Smooth muscle cell (in vitro differentiated cells): ENCODE results near the gene KRT27. TPM values are rescaled to one million over a fixed set of nuclear protein-coding genes. Genes with fewer than 3 reads are reported as not detected.

Experiments
- DNase-seq: peaks from one replicate; lab custom pipeline; 2025; ENCODE audit not compliant: unreplicated experiment; lab: John Stamatoyannopoulos, UW
- H2AFZ ChIP-seq: fragments of 200-600 bp; sonication (generic); 2 replicates; pipeline ENCODE4 v1.6.0; 2016; ENCODE audit warnings: antibody characterized with exemption, low read depth, mild to moderate bottlenecking
- H3F3A ChIP-seq: fragments of 200-600 bp; sonication (generic); 2 replicates; pipeline ENCODE4 v1.6.0; 2017; ENCODE audit warnings: antibody characterized with exemption, low read depth
- H3K27ac ChIP-seq: fragments of 200-600 bp; sonication (generic); 2 replicates; pipeline ENCODE4 v1.5.1; 2016; ENCODE audit warnings: low read depth, mild to moderate bottlenecking
- H3K27me3 ChIP-seq: fragments of 200-600 bp; sonication (generic); 2 replicates; pipeline ENCODE4 v1.6.1; 2016; ENCODE audit warnings: low read depth, mild to moderate bottlenecking
- H3K36me3 ChIP-seq: fragments of 200-600 bp; sonication (generic); 2 replicates; pipeline ENCODE4 v1.5.1; 2016; ENCODE audit warnings: low read depth
- H3K4me1 ChIP-seq: fragments of 200-600 bp; sonication (generic); 2 replicates; pipeline ENCODE4 v1.5.1; 2016; ENCODE audit warnings: low read depth
- H3K4me2 ChIP-seq: fragments of 200-600 bp; sonication (generic); 2 replicates; pipeline ENCODE4 v1.6.0; 2016; ENCODE audit warnings: mild to moderate bottlenecking
- H3K4me3 ChIP-seq: fragments of 200-600 bp; sonication (generic); 2 replicates; pipeline ENCODE4 v1.5.1; 2016; ENCODE audit warnings: mild to moderate bottlenecking
- H3K79me2 ChIP-seq: fragments of 200-600 bp; sonication (generic); 2 replicates; pipeline ENCODE4 v1.6.0; 2016; ENCODE audit warnings: low read depth, mild to moderate bottlenecking
- H3K9ac ChIP-seq: fragments of 200-600 bp; sonication (generic); 2 replicates; pipeline ENCODE4 v1.6.0; 2016; ENCODE audit warnings: low read depth
- H3K9me3 ChIP-seq: fragments of 200-600 bp; sonication (generic); replicated peaks from 2 replicates; pipeline ENCODE4 v1.5.1; 2016; ENCODE audit warnings: low read depth
- H4K20me1 ChIP-seq: fragments of 200-600 bp; sonication (generic); 2 replicates; pipeline ENCODE4 v1.6.0; 2016; ENCODE audit warnings: low read depth
- CTCF ChIP-seq: fragments of 200-600 bp; sonication (generic); IDR thresholded peaks from 2 replicates; pipeline ENCODE4 v1.5.1; 2017; ENCODE audit warnings: borderline replicate concordance, mild to moderate bottlenecking, antibody characterized with exemption; ENCODE audit not compliant: insufficient read depth, poor library complexity, severe bottlenecking
- WGBS: methylation state at CpG from one replicate; pipeline ENCODE4 v1.1.7; 2016; ENCODE audit warnings: low lambda C conversion rate; 5-methylcytosine and 5-hydroxymethylcytosine counted together
- polyA plus RNA-seq: library from polyadenylated mRNA; unstranded; fragments of >200 nt; fragmentation: Nextera tagmentation; extraction: Ambion mirVana; gene quantifications from 2 replicates; pipeline ENCODE4 v1.2.1, GENCODE V29; 2016
- total RNA-seq: library from RNA; depleted of rRNA; stranded (reverse); fragments of >200 nt; gene quantifications from 2 replicates; pipeline ENCODE4 v1.2.3, GENCODE V29; 2014

KRT27 gene
- total and polyA plus RNA-seq, 2 experiments from 2014 or later, result 0.54 to 1.1 TPM

GRCh38 chr17:40779181-40779909 lies 3.0 kb downstream of the KRT27 start:
- DNase-seq, result no peak
- Histone ChIP-seq H3K4me3 (no peak overlapping the region), H3K9me3 (no peaks in the 10 kb centered on the region), H3K79me2 (no peaks in the 10 kb centered on the region), H3K4me2 (no peak overlapping the region), H3F3A (no peaks in the 10 kb centered on the region), H3K4me1 (no peaks in the 10 kb centered on the region), H3K9ac (no peak overlapping the region), H3K27ac (no peak overlapping the region), H4K20me1 (no peaks in the 10 kb centered on the region), H3K27me3 (peaks cover 11% of the 10 kb centered on the region), H2AFZ (no peak overlapping the region), H3K36me3 (no peaks in the 10 kb centered on the region)
- TF ChIP-seq CTCF, result no peak
- WGBS, result 83% methylated on average over 37 of the region's 37 CpGs

GRCh38 chr17:40778461-40778860 lies 3.9 kb downstream of the KRT27 start:
- no peak overlapping the region for H3K9ac ChIP-seq
- no peak for TF ChIP-seq CTCF
- H3F3A ChIP-seq, result no peaks in the 10 kb centered on the region
- no peak overlapping the region for H3K27ac ChIP-seq
- no peaks in the 10 kb centered on the region for H3K9me3 ChIP-seq
- H3K4me2 ChIP-seq, result no peak overlapping the region
- H4K20me1 ChIP-seq, result no peaks in the 10 kb centered on the region
- H3K27me3 ChIP-seq, result peaks cover 15% of the 10 kb centered on the region
- no peaks in the 10 kb centered on the region for H3K36me3 ChIP-seq
- no peak for DNase-seq
- H2AFZ ChIP-seq, result no peak overlapping the region
- no peaks in the 10 kb centered on the region for H3K4me1 ChIP-seq
- no peak overlapping the region for H3K4me3 ChIP-seq
- 69% methylated on average over 5 of the region's 5 CpGs for WGBS
- no peaks in the 10 kb centered on the region for H3K79me2 ChIP-seq

- Histone ChIP-seq H3K9me3 (no peaks in the 10 kb centered on the region), H3K79me2 (no peaks in the 10 kb centered on the region), H3K4me3 (no peak overlapping the region), H3K36me3 (no peaks in the 10 kb centered on the region), H3K4me1 (no peaks in the 10 kb centered on the region), H3K27ac (no peak overlapping the region), H4K20me1 (no peaks in the 10 kb centered on the region), H3K4me2 (no peak overlapping the region), H2AFZ (no peak overlapping the region), H3K9ac (no peak overlapping the region), H3K27me3 (peaks cover 16% of the 10 kb centered on the region), H3F3A (no peaks in the 10 kb centered on the region)
- no peak for TF ChIP-seq CTCF
- WGBS, result 80% methylated on average over 3 of the region's 3 CpGs
- no peak for DNase-seq
Measured at GRCh38 chr17:40777971-40778370, 4.4 kb downstream of the KRT27 start.

- H4K20me1 ChIP-seq, result no peaks in the 10 kb centered on the region
- H3K36me3 ChIP-seq, result no peaks in the 10 kb centered on the region
- peaks cover 20% of the 10 kb centered on the region for H3K27me3 ChIP-seq
- no peaks in the 10 kb centered on the region for H3F3A ChIP-seq
- no peak for DNase-seq
- no peak overlapping the region for H2AFZ ChIP-seq
- no peak overlapping the region for H3K4me2 ChIP-seq
- no peak for TF ChIP-seq CTCF
- no peak overlapping the region for H3K9ac ChIP-seq
- no peak overlapping the region for H3K4me3 ChIP-seq
- H3K9me3 ChIP-seq, result no peaks in the 10 kb centered on the region
- H3K79me2 ChIP-seq, result no peaks in the 10 kb centered on the region
- WGBS, result 87% methylated on average over 7 of the region's 7 CpGs
- no peak overlapping the region for H3K27ac ChIP-seq
- H3K4me1 ChIP-seq, result no peaks in the 10 kb centered on the region
Measured at GRCh38 chr17:40777459-40777858, 4.9 kb downstream of the KRT27 start.
